Skeletal muscle cell (primary cell): ENCODE results near the gene TM7SF3.

Experiments used
- DNase-seq: peaks from one replicate; pipeline ENCODE4 v3.0.0-alpha.2; 2010; ENCODE audit warnings: low read depth
- H3K4me3 ChIP-seq: 2 replicates; pipeline ENCODE4 v1.5.1; 2011; ENCODE audit warnings: low read depth, mild to moderate bottlenecking, control low read depth, low read length, moderate library complexity

Gene TM7SF3

GRCh38 chr12:26938701-26939062, 75.5 kb downstream of the TM7SF3 start:
- DNase-seq = no peak

DNA sequence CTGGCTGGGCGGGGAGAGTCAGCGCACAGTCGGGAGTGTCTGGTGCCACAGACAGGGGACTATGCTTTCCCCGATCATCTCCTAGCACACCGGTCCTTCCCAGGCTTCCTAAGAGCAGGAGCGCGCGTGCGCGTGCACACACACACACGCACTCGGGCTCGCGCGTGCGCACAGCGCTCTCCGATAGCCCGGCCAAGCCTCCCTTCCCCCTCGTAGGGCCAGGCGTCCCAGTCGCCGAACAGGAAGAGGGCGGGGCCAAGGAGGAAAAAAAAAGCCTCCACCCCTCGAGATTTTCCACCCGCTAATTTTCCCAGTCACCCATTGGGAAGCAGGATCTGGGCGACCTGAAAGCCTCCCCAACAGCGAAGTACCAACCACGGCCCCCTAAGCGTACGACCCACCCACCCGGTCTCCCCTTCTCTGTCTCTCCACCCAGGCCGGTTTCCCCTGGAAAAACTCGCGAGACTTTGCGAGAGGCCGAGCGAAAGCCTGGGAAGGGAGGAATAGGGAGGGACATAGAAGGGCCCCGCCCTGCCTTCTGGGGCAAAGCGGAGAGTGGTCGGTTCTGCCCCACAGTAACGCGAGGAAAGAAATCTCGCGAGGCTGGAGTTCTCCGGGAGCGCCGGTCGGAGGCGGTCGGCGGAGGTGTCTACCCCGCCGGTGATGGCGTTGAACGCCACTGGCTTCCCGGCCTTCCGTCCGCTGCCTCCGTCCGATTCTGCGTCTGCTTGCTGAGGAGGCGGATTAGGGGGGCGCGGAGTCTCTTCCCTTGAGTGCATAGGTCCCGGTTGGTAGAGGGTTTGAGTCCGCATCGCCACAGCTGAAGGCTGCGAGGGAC, 76.1 kb downstream of the TM7SF3 start, which contains the start of the genes FGFR1OP2 and INTS13:
Gene FGFR1OP2, plus strand, starts transcription at position 608 of the 838 bp plus-strand sequence. CDS start 15,689 bp downstream, outside the sequence.
Gene INTS13, minus strand, starts transcription at position 119 of the 838 bp plus-strand sequence. CDS start 1,178 bp downstream, outside the sequence.
- peak within 1 kb of the TSS; percentile 96 for H3K4me3 ChIP-seq
- peak; percentile 96 for DNase-seq

More at GRCh38 chr12:26938701-26939062, 75.5 kb downstream of the TM7SF3 start:
- H3K4me3 ChIP-seq = peak overlapping the region; percentile 96

GRCh38 chr12:26937443-26937862, 76.7 kb downstream of the TM7SF3 start:
- no peak for DNase-seq

GRCh38 chr12:26936559-26937442, 77.4 kb downstream of the TM7SF3 start:
- no peak for DNase-seq
- peak overlapping the region; percentile 96 for H3K4me3 ChIP-seq

More at GRCh38 chr12:26937443-26937862, 76.7 kb downstream of the TM7SF3 start:
- H3K4me3 ChIP-seq = peak overlapping the region; percentile 96

- peak overlapping the region; percentile 96 for H3K4me3 ChIP-seq
- DNase-seq = no peak
Observed at GRCh38 chr12:26935636-26936378, 78.4 kb downstream of the TM7SF3 start.

- H3K4me3 ChIP-seq = no peak overlapping the region
- DNase-seq = no peak
Observed at GRCh38 chr12:26929590-26929989, 84.6 kb downstream of the TM7SF3 start.

GRCh38 chr12:26928661-26929060, 85.5 kb downstream of the TM7SF3 start:
- no peak for DNase-seq

More at GRCh38 chr12:26928661-26929060, 85.5 kb downstream of the TM7SF3 start:
- no peak overlapping the region for H3K4me3 ChIP-seq
